Measurements from ENCODE around the gene ARHGAP6. TPM values are rescaled to one million over a fixed set of nuclear protein-coding genes. Genes with fewer than 3 reads are reported as not detected.

Gene ARHGAP6
- total and polyA plus RNA-seq, 8 donors: 2.2 to 26.4 (median 8.7) TPM

- no peak for TF ChIP-seq CTCF (IDR thresholded peaks at IDR 0.05)
- no peak for TF ChIP-seq POLR2AphosphoS5 (IDR thresholded peaks at IDR 0.05)
- no peak for TF ChIP-seq EP300 (IDR thresholded peaks at IDR 0.05)
- no peak for TF ChIP-seq POLR2A (IDR thresholded peaks at IDR 0.05)
- H3K9me3 ChIP-seq: no peaks in the 10 kb centered on the region
- H3K4me3 ChIP-seq: no peak overlapping the region
- intact Hi-C loops (cut with DNase I; ENCODE audit: low total_unique reads): no loop called here
- H3K4me1 ChIP-seq: peaks cover 0 to 8% (median 2%) of the 10 kb centered on the region in 4 donors
- 71 to 100% (median 91%) methylated on average over 1 to 7 of the region's 7 CpGs for WGBS, 5 donors
- no peaks in the 10 kb centered on the region for H3K36me3 ChIP-seq
- no peak overlapping the region for H3K27ac ChIP-seq
- peaks cover 0 to 4% (median 0%) of the 10 kb centered on the region in 3 donors for H3K27me3 ChIP-seq
- DNase-seq: no peak
These were observed 517.3 kb downstream of the ARHGAP6 start for GRCh38 chrX:11148401-11148800.

- Histone ChIP-seq H3K36me3 (no peaks in the 10 kb centered on the region), H3K9me3 (no peaks in the 10 kb centered on the region), H3K27me3 (peaks cover 0 to 4% (median 0%) of the 10 kb centered on the region in 3 donors), H3K4me3 (no peak overlapping the region), H3K4me1 (peaks cover 0 to 8% (median 2%) of the 10 kb centered on the region in 4 donors), H3K27ac (no peak overlapping the region)
- TF ChIP-seq CTCF (IDR thresholded peaks at IDR 0.05) (no peak), POLR2AphosphoS5 (IDR thresholded peaks at IDR 0.05) (no peak), EP300 (IDR thresholded peaks at IDR 0.05) (no peak), POLR2A (IDR thresholded peaks at IDR 0.05) (no peak)
- DNase-seq: no peak
- intact Hi-C loops (cut with DNase I; ENCODE audit: low total_unique reads): no loop called here
- 68 to 90% (median 75%) methylated on average over 1 of the region's 1 CpG for WGBS, 5 donors
These were observed 519.3 kb downstream of the ARHGAP6 start for GRCh38 chrX:11146411-11146810.

- H3K36me3 ChIP-seq: no peaks in the 10 kb centered on the region
- no peak overlapping the region for H3K27ac ChIP-seq
- TF ChIP-seq POLR2AphosphoS5 (IDR thresholded peaks at IDR 0.05) (peak in 1 of 3 donors; percentile 61), EP300 (IDR thresholded peaks at IDR 0.05) (no peak), CTCF (IDR thresholded peaks at IDR 0.05) (peak in 5 of 7 experiments; percentile 37 to 73 (median 48)), POLR2A (IDR thresholded peaks at IDR 0.05) (no peak)
- H3K27me3 ChIP-seq: peaks cover 0 to 6% (median 0%) of the 10 kb centered on the region in 3 donors
- intact Hi-C loops (cut with DNase I; ENCODE audit: low total_unique reads): no loop called here
- no peak overlapping the region for H3K4me3 ChIP-seq
- peaks cover 0 to 8% (median 2%) of the 10 kb centered on the region in 4 donors for H3K4me1 ChIP-seq
- WGBS, 5 donors: 29 to 40% (median 35%) methylated on average over 15 to 20 of the region's 20 CpGs
- H3K9me3 ChIP-seq: no peaks in the 10 kb centered on the region
- DNase-seq: peak; percentile 67 to 92
These were observed 521.6 kb downstream of the ARHGAP6 start for GRCh38 chrX:11143931-11144678.

- WGBS, 5 donors: 64 to 81% (median 67%) methylated on average over 9 to 56 of the region's 56 CpGs
These were observed 527.0 kb downstream of the ARHGAP6 start for GRCh38 chrX:11138498-11139390.

More at GRCh38 chrX:11138498-11139390, 527.0 kb downstream of the ARHGAP6 start:
- intact Hi-C loops (cut with DNase I; ENCODE audit: low total_unique reads): loop anchor here (10.0 kb wide), 1 partner anchor 944 kb away; no protein-coding TSS in a partner anchor
- peaks cover 0 to 10% (median 0%) of the 10 kb centered on the region in 3 donors for H3K27me3 ChIP-seq
- peaks cover 0 to 5% (median 0%) of the 10 kb centered on the region in 4 donors for H3K4me1 ChIP-seq
- no peak overlapping the region for H3K27ac ChIP-seq
- no peaks in the 10 kb centered on the region for H3K36me3 ChIP-seq
- DNase-seq: peak in 1 of 2 donors; percentile 12
- TF ChIP-seq EP300 (IDR thresholded peaks at IDR 0.05) (no peak), CTCF (IDR thresholded peaks at IDR 0.05) (no peak), POLR2A (IDR thresholded peaks at IDR 0.05) (no peak), POLR2AphosphoS5 (IDR thresholded peaks at IDR 0.05) (no peak)
- H3K9me3 ChIP-seq: no peaks in the 10 kb centered on the region
- peak overlapping the region in 2 of 4 donors; percentile 11 to 25 for H3K4me3 ChIP-seq
